Smooth muscle cell (in vitro differentiated cells): ENCODE measurements around the gene ARHGEF11. TPM values are rescaled to one million over a fixed set of nuclear protein-coding genes. Genes with fewer than 3 reads are reported as not detected.

ENCODE experiments used
- DNase-seq: peaks from one replicate; lab custom pipeline; 2025; ENCODE audit not compliant: unreplicated experiment; lab: John Stamatoyannopoulos, UW
- H2AFZ ChIP-seq: fragments of 200-600 bp; sonication (generic); 2 replicates; pipeline ENCODE4 v1.6.0; 2016; ENCODE audit warnings: antibody characterized with exemption, low read depth, mild to moderate bottlenecking
- H3F3A ChIP-seq: fragments of 200-600 bp; sonication (generic); 2 replicates; pipeline ENCODE4 v1.6.0; 2017; ENCODE audit warnings: antibody characterized with exemption, low read depth
- H3K27ac ChIP-seq: fragments of 200-600 bp; sonication (generic); 2 replicates; pipeline ENCODE4 v1.5.1; 2016; ENCODE audit warnings: low read depth, mild to moderate bottlenecking
- H3K27me3 ChIP-seq: fragments of 200-600 bp; sonication (generic); 2 replicates; pipeline ENCODE4 v1.6.1; 2016; ENCODE audit warnings: low read depth, mild to moderate bottlenecking
- H3K36me3 ChIP-seq: fragments of 200-600 bp; sonication (generic); 2 replicates; pipeline ENCODE4 v1.5.1; 2016; ENCODE audit warnings: low read depth
- H3K4me1 ChIP-seq: fragments of 200-600 bp; sonication (generic); 2 replicates; pipeline ENCODE4 v1.5.1; 2016; ENCODE audit warnings: low read depth
- H3K4me2 ChIP-seq: fragments of 200-600 bp; sonication (generic); 2 replicates; pipeline ENCODE4 v1.6.0; 2016; ENCODE audit warnings: mild to moderate bottlenecking
- H3K4me3 ChIP-seq: fragments of 200-600 bp; sonication (generic); 2 replicates; pipeline ENCODE4 v1.5.1; 2016; ENCODE audit warnings: mild to moderate bottlenecking
- H3K79me2 ChIP-seq: fragments of 200-600 bp; sonication (generic); 2 replicates; pipeline ENCODE4 v1.6.0; 2016; ENCODE audit warnings: low read depth, mild to moderate bottlenecking
- H3K9ac ChIP-seq: fragments of 200-600 bp; sonication (generic); 2 replicates; pipeline ENCODE4 v1.6.0; 2016; ENCODE audit warnings: low read depth
- H3K9me3 ChIP-seq: fragments of 200-600 bp; sonication (generic); replicated peaks from 2 replicates; pipeline ENCODE4 v1.5.1; 2016; ENCODE audit warnings: low read depth
- H4K20me1 ChIP-seq: fragments of 200-600 bp; sonication (generic); 2 replicates; pipeline ENCODE4 v1.6.0; 2016; ENCODE audit warnings: low read depth
- WGBS: methylation state at CpG from one replicate; pipeline ENCODE4 v1.1.7; 2016; ENCODE audit warnings: low lambda C conversion rate; 5-methylcytosine and 5-hydroxymethylcytosine counted together
- polyA plus RNA-seq: library from polyadenylated mRNA; unstranded; fragments of >200 nt; fragmentation: Nextera tagmentation; extraction: Ambion mirVana; gene quantifications from 2 replicates; pipeline ENCODE4 v1.2.1, GENCODE V29; 2016
- total RNA-seq: library from RNA; depleted of rRNA; stranded (reverse); fragments of >200 nt; gene quantifications from 2 replicates; pipeline ENCODE4 v1.2.3, GENCODE V29; 2014
- TF ChIP-seq, protein P1 (sequence below): fragments of 200-600 bp; sonication (generic); IDR thresholded peaks from 2 replicates; pipeline ENCODE4 v1.5.1; 2017; ENCODE audit warnings: borderline replicate concordance, mild to moderate bottlenecking, antibody characterized with exemption; ENCODE audit not compliant: insufficient read depth, poor library complexity, severe bottlenecking

The ARHGEF11 gene
- total and polyA plus RNA-seq, 2 experiments from 2014 or later, result 15.1 to 20.1 TPM

DNA sequence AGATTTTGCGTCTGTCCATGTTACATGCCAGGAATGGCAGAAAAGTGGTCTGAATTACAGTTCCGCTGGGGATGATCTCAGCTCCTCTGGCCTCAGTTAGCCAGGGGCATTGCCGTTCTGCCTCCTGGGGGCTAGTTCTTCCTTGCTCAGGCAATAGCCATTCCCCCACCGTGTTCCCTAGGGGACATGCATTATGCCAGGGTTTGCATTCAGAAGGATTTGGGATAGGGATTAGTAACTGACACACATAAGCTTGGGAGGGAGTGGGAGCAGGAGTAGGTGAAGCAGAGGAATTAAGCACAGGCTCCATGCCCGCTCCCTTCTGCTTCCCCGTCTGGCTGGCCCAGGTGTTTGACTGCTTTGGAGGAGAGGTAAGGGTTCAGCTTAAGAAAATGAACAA, 112.4 kb downstream of the ARHGEF11 start:
- H3K9ac ChIP-seq, result no peak overlapping the region
- TF ChIP-seq, protein P1, sequence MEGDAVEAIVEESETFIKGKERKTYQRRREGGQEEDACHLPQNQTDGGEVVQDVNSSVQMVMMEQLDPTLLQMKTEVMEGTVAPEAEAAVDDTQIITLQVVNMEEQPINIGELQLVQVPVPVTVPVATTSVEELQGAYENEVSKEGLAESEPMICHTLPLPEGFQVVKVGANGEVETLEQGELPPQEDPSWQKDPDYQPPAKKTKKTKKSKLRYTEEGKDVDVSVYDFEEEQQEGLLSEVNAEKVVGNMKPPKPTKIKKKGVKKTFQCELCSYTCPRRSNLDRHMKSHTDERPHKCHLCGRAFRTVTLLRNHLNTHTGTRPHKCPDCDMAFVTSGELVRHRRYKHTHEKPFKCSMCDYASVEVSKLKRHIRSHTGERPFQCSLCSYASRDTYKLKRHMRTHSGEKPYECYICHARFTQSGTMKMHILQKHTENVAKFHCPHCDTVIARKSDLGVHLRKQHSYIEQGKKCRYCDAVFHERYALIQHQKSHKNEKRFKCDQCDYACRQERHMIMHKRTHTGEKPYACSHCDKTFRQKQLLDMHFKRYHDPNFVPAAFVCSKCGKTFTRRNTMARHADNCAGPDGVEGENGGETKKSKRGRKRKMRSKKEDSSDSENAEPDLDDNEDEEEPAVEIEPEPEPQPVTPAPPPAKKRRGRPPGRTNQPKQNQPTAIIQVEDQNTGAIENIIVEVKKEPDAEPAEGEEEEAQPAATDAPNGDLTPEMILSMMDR, result no peak
- 92% methylated on average over 6 of the region's 6 CpGs for WGBS
- no peaks in the 10 kb centered on the region for H4K20me1 ChIP-seq
- H3K4me1 ChIP-seq, result no peaks in the 10 kb centered on the region
- peaks cover 40% of the 10 kb centered on the region for H3K27me3 ChIP-seq
- H3K36me3 ChIP-seq, result no peaks in the 10 kb centered on the region
- no peak overlapping the region for H3K4me2 ChIP-seq
- DNase-seq, result no peak
- H2AFZ ChIP-seq, result no peak overlapping the region
- no peaks in the 10 kb centered on the region for H3K79me2 ChIP-seq
- no peak overlapping the region for H3K27ac ChIP-seq
- no peak overlapping the region for H3K4me3 ChIP-seq
- no peaks in the 10 kb centered on the region for H3F3A ChIP-seq
- no peaks in the 10 kb centered on the region for H3K9me3 ChIP-seq

DNA sequence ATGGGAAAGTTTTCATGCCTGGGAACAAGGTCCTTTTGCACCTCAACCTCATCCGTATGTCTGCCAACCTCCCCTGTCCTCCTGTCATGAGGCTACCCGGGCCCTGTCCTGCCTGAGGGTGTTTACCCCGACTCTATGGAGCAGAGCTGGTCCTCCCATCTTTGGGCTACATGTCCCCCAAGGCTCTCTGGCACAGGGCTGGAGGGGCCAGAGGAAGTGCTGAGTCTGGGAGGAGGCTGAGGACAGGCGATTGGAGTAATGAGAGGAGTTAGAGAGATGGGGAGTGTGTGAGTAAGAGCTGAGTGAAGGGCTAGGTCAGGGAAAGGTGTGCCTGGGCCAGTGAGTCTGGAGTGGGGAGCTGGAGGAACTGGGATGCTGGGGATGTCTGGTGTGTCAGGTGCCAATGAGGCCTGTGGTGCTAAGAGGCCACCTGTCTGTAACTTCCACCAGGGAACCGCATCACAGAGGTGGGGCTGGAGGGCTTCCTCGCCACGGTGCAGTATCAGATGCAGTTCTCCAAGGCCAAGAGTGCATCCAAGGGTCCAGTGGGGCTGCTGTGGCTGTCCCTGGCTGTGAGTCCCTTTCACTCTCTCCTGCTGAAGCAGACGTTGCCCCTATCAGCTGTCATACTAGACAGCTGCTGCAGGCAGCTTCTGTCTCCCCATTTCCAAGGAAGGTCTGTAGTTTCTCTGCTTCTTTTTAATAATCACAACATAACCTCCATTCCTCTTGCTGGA, 113.4 kb downstream of the ARHGEF11 start:
- Histone ChIP-seq H3F3A (no peaks in the 10 kb centered on the region), H4K20me1 (peaks cover 4% of the 10 kb centered on the region), H3K4me3 (no peak overlapping the region), H3K9ac (no peak overlapping the region), H3K4me2 (no peak overlapping the region), H2AFZ (no peak overlapping the region), H3K4me1 (no peaks in the 10 kb centered on the region), H3K9me3 (no peaks in the 10 kb centered on the region), H3K27me3 (peaks cover 49% of the 10 kb centered on the region), H3K36me3 (no peaks in the 10 kb centered on the region), H3K79me2 (no peaks in the 10 kb centered on the region), H3K27ac (no peak overlapping the region)
- DNase-seq, result no peak
- WGBS, result 64% methylated on average over 8 of the region's 8 CpGs
- TF ChIP-seq, protein P1, result no peak

DNA sequence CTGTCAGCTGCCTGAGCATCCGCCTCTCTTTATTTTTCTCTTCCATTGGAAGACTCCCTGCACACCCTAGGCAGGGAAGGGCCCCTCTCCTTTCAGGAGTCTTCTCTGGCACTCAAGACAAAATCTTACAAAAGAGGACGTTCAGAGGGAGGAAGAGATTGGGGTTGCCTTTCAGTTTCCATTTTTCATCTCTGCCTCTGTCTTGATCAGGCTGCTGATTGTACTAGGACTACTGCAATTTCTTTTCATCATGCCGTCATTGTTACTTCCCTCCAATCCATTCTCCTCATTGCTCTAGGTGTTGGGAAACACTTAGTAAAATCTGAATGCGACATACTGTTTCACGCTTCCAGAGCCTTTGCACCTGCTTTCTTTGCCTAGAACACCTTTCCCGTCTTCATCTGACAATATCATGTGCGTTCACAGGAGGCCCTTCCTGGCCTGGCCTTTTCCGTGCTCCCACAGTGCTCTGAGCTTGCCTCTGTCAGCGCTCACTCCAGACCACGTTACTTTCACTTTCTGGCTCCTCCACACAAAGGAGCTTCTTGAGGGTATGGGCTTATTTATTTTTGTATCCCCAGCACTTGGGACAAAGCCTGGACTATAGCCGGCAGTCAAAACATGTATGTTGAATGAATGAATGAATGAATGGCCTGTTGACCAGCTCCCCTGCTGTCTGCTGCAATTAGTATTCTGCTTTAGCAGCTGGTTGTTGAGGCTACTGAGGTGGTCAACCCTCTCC, 114.2 kb downstream of the ARHGEF11 start:
- DNase-seq, result no peak
- no peaks in the 10 kb centered on the region for H3F3A ChIP-seq
- H3K79me2 ChIP-seq, result no peaks in the 10 kb centered on the region
- 86% methylated on average over 11 of the region's 11 CpGs for WGBS
- H3K9me3 ChIP-seq, result no peaks in the 10 kb centered on the region
- H2AFZ ChIP-seq, result no peak overlapping the region
- no peak overlapping the region for H3K9ac ChIP-seq
- H3K27ac ChIP-seq, result no peak overlapping the region
- peaks cover 55% of the 10 kb centered on the region for H3K27me3 ChIP-seq
- no peak overlapping the region for H3K4me3 ChIP-seq
- no peak overlapping the region for H3K4me2 ChIP-seq
- H3K36me3 ChIP-seq, result no peaks in the 10 kb centered on the region
- peaks cover 9% of the 10 kb centered on the region for H4K20me1 ChIP-seq
- TF ChIP-seq, protein P1, result no peak
- no peaks in the 10 kb centered on the region for H3K4me1 ChIP-seq
